Activated CD4-positive, alpha-beta T cell treated with anti-CD3 and anti-CD28 coated beads for 4 hours (primary cell): ENCODE measurements around the gene KRR1.
A peak's percentile ranks its signal among the peaks of the same experiment; 100 is the strongest.
"Not testable (repeated sequence)": the region's sequence is repeated elsewhere in the genome, so short reads cannot be mapped to it uniquely, and the experiment has no call there.

ENCODE experiments used
- DNase-seq, 2 donors: peaks; one replicate each; pipeline ENCODE4 v3.0.0-alpha.2; 2020

Gene KRR1

GRCh38 chr12:75522124-75522523 lies 10.7 kb upstream of the KRR1 start:
- DNase-seq: not testable (repeated sequence)

GRCh38 chr12:75521224-75521623 lies 9.8 kb upstream of the KRR1 start:
- DNase-seq: not testable (repeated sequence)

- no peak for DNase-seq
Observed at GRCh38 chr12:75509621-75510020, 1.8 kb downstream of the KRR1 start.

GRCh38 chr12:75508159-75508558 lies 3.2 kb downstream of the KRR1 start:
- no peak for DNase-seq

- DNase-seq: no peak
Observed at GRCh38 chr12:75507086-75507485, 4.3 kb downstream of the KRR1 start.

GRCh38 chr12:75505706-75506312 lies 5.6 kb downstream of the KRR1 start:
- no peak for DNase-seq

GRCh38 chr12:75503866-75504265 lies 7.5 kb downstream of the KRR1 start:
- no peak for DNase-seq

GRCh38 chr12:75503459-75503858 lies 8.0 kb downstream of the KRR1 start:
- no peak for DNase-seq

GRCh38 chr12:75491169-75491568 lies 20.2 kb downstream of the KRR1 start:
- DNase-seq: no peak

GRCh38 chr12:75489613-75490210 lies 21.7 kb downstream of the KRR1 start:
- DNase-seq: peak; percentile 24 to 36

GRCh38 chr12:75489187-75489586 lies 22.2 kb downstream of the KRR1 start:
- DNase-seq: no peak

GRCh38 chr12:75488553-75488952 lies 22.9 kb downstream of the KRR1 start:
- no peak for DNase-seq

- DNase-seq: no peak
Observed at GRCh38 chr12:75487308-75487707, 24.1 kb downstream of the KRR1 start.

- not testable (repeated sequence) for DNase-seq
Observed at GRCh38 chr12:75484450-75484849, 27.0 kb downstream of the KRR1 start.

- DNase-seq: no peak
Observed at GRCh38 chr12:75483431-75483830, 28.0 kb downstream of the KRR1 start.

- DNase-seq: no peak
Observed at GRCh38 chr12:75482646-75483045, 28.8 kb downstream of the KRR1 start.

- DNase-seq: no peak
Observed at GRCh38 chr12:75481774-75482173, 29.6 kb downstream of the KRR1 start.

- no peak for DNase-seq
Observed at GRCh38 chr12:75481013-75481705, 30.2 kb downstream of the KRR1 start.

GRCh38 chr12:75480469-75480949 lies 30.9 kb downstream of the KRR1 start, which contains the start of gene GLIPR1:
GLIPR1 (plus strand) TSS chr12:75480755; CDS start chr12:75480881, 126 bp downstream.
- DNase-seq: peak; percentile 67

- DNase-seq: no peak
Observed at GRCh38 chr12:75479963-75480461, 31.4 kb downstream of the KRR1 start.

GRCh38 chr12:75478116-75478794 lies 33.2 kb downstream of the KRR1 start:
- DNase-seq: peak in 1 of 2 donors; percentile 23

- DNase-seq: no peak
Observed at GRCh38 chr12:75477137-75477536, 34.3 kb downstream of the KRR1 start.

- DNase-seq: no peak
Observed at GRCh38 chr12:75476071-75476470, 35.3 kb downstream of the KRR1 start.
